Neuron (in vitro differentiated cells): Measurements from ENCODE around the gene EPB41L2.
"Not testable (repeated sequence)": the region's sequence is repeated elsewhere in the genome, so short reads cannot be mapped to it uniquely, and the experiment has no call there.

ENCODE experiments used
- H2AFZ ChIP-seq: one replicate; pipeline ENCODE4 v1.6.1; 2013; ENCODE audit warnings: low read depth, mild to moderate bottlenecking, inconsistent platforms, low read length, moderate library complexity
- H3K27me3 ChIP-seq: one replicate; pipeline ENCODE4 v1.6.1; 2013; ENCODE audit warnings: low read length; ENCODE audit not compliant: insufficient read depth
- H3K36me3 ChIP-seq: one replicate; pipeline ENCODE4 v1.6.1; 2013; ENCODE audit warnings: low read length; ENCODE audit not compliant: insufficient read depth
- H3K4me1 ChIP-seq: one replicate; pipeline ENCODE4 v1.6.1; 2013; ENCODE audit warnings: low read length; ENCODE audit not compliant: insufficient read depth
- H3K4me3 ChIP-seq: 2 replicates; pipeline ENCODE4 v1.5.1; 2013; ENCODE audit warnings: mild to moderate bottlenecking, low read length, moderate library complexity
- H3K9me3 ChIP-seq: one replicate; pipeline ENCODE4 v1.6.1; 2013; ENCODE audit warnings: low read length

The EPB41L2 gene

DNA sequence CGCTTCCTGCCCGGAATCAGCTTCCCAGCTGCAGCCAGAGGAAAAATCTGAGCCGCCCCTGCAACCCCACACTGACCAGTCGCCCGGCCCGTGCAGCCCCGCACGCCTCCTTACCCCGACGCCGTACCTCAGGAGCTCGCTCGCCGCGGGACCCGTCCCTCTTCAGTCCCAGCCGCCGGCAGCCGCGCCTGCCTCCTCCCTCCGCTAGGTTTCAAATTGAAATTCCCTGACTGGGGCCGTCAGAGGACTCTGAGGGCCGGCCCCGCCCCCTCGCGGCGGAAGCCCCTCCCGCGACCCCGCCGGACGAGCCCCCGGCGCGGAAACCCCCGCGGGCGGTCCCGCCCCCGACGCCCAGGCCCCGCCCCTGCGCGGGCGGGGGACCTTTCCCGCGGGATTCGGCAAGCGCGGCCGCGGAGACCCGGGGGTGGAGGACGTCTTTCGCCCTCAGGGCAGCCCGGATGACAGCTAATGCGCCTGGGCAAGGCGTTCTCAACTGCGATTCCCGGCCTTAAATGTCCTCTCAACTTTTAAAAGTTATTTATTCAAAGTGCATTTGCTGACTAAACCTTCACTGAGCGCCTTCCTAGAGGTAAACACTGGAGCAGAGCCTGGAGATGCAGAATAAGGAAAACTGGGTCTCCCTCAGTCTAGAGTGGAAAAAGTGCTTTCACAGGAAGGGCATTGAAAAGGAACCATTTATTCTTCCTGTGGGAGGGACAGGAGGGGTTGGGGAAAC, at the start of gene EPB41L2:
Gene EPB41L2 (minus strand): TSS at position 218 of the 736 bp plus-strand sequence. CDS start 106,760 bp downstream, outside the sequence.
- Histone ChIP-seq H3K27me3 (no peaks in the 10 kb centered on the region), H3K4me3 (peak within 1 kb of the TSS; percentile 98), H3K4me1 (peaks cover 15% of the 10 kb centered on the region), H3K9me3 (no peaks in the 10 kb centered on the region), H2AFZ (peak within 1 kb of the TSS; percentile 95), H3K36me3 (no peaks in the 10 kb centered on the region)

DNA sequence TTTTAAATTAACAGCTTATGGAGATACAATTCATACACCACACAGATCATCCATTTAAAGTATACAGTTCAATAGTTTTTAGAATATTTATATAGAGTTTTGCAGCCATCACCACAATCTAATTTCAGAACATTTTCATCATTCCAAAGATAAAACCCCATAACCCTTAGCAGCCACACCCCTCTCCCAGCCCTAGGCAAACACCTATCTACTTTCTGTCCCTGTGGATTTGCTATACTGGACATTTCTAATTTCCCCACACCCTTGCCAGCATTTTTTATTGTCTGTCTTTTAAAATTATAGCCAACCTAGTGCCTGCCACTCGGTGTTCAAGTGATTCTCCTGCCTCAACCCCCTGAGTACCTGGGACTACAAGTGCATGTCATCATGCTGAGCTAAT, 49.2 kb upstream of the EPB41L2 start:
- Histone ChIP-seq H3K9me3 (no peaks in the 10 kb centered on the region), H2AFZ (no peak overlapping the region), H3K4me1 (no peaks in the 10 kb centered on the region)

DNA sequence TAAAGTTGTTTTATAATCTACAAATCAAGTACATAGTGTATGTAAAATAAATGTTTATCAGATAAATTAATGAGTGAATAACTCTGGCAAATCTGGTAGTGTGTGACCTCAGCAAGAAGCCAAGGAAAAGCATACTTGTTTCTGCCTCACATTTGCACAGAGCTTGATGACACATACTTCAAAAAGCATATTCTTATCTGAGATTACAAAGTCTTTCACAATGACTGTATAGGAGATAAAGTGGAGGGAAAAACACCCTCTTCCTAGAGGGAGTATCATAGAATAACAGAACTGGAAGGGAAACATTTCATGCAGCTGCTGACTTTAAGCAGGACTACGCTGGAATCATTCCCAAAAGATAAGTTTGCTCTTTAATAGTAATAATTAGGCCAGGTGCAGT, 44.1 kb upstream of the EPB41L2 start:
- Histone ChIP-seq H3K36me3 (no peaks in the 10 kb centered on the region), H3K4me3 (no peak overlapping the region), H3K4me1 (no peaks in the 10 kb centered on the region), H3K9me3 (no peaks in the 10 kb centered on the region), H3K27me3 (no peaks in the 10 kb centered on the region), H2AFZ (no peak overlapping the region)

More for the DNA sequence above, 49.2 kb upstream of the EPB41L2 start:
- Histone ChIP-seq H3K36me3 (no peaks in the 10 kb centered on the region), H3K27me3 (no peaks in the 10 kb centered on the region), H3K4me3 (no peak overlapping the region)

DNA sequence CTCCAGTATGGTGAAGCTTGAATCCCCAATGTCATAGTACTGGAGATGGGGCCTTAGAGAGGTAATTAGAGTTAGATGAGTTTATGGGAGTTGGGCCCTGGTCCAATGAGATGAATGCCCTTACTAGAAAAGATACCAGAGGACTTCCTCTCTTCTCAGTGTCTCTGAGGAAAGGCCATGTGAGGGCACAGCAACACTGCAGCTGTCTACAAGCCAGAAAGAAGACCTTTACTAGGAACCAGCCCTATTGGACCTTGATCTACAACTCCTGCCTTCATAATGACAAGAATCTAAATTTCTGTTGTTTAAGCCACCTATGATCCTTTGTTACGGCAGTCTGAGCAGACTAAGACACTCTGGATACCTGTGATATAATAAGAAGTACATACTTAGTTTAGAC, 40.9 kb upstream of the EPB41L2 start:
- no peak overlapping the region for H3K4me3 ChIP-seq
- H3K9me3 ChIP-seq: no peaks in the 10 kb centered on the region
- H3K36me3 ChIP-seq: no peaks in the 10 kb centered on the region
- H3K27me3 ChIP-seq: no peaks in the 10 kb centered on the region
- no peak overlapping the region for H2AFZ ChIP-seq
- H3K4me1 ChIP-seq: no peaks in the 10 kb centered on the region

DNA sequence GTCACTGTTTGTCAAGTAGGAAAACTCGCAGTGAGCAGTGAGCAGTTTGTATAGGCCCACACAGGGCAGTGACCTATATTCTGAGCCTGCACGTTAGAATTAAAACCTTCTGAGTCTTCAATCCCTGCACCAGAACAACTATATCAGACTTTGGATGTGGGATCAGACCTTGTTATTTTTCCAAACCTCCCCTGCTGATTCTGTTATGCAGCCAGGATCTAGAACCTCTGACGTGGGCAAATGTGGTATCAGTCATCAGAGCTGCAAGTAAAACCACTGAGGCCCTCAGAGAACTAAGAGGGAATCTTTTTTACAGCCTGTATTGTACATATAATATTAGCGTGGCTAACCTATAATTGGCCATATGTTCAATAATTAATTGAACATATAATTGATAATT, 40.3 kb upstream of the EPB41L2 start:
- H3K4me3 ChIP-seq: no peak overlapping the region

DNA sequence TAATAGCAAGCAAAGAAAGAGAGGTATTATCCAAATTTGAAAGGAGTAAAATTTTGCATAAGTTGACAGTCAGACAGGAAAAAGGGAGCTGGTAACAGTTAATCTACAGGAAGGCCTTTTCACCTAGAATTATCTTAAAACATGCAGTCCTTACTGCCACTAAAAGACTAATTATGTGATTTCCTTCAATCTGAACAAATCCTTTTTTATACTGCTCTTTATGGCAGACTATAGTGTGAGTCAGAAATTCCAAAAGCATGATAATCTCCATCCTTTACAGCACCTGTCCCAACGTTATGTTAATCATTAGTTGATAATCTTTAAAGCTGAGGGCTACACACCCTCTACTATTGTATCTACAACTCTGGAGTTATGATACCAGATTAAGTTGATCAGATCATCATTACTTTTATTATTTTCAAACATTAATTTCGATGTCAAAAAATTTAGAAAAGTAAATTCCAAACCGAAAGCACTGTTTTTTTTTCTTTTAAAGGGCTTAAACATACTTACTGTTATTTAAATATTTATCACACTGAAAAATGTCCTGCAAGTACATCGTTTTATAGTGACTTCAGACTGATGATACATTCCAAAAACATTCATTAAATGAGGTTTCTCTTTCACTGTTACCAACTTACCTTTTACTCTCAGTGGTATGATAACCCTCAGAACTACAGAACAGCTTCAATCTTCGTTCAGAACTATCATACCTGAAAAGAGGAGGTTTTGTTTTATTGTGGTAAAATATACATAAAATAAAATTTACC, 39.1 kb upstream of the EPB41L2 start:
- Histone ChIP-seq H3K9me3 (no peaks in the 10 kb centered on the region), H2AFZ (no peak overlapping the region), H3K4me3 (no peak overlapping the region), H3K36me3 (no peaks in the 10 kb centered on the region), H3K4me1 (no peaks in the 10 kb centered on the region), H3K27me3 (no peaks in the 10 kb centered on the region)

More for the DNA sequence above, 40.3 kb upstream of the EPB41L2 start:
- Histone ChIP-seq H3K4me1 (no peaks in the 10 kb centered on the region), H3K9me3 (no peaks in the 10 kb centered on the region), H3K36me3 (no peaks in the 10 kb centered on the region), H3K27me3 (no peaks in the 10 kb centered on the region), H2AFZ (no peak overlapping the region)

DNA sequence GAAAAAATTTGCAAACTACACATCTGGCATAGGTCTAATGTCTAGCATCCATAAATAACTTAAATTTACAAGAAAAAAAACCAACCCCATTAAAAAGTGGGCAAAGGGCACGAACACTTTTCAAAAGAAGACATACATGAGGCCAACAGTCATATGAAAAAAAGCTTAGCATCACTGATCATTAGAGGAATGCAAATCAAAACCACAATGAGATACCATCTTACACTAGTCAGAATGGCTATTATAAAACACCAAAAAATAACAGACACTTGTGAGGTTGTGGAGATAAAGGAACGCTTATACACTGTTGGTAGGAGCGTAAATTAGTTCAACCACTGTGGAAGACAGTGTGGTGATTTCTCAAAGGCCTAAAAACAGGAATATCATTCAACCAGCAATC, 33.7 kb upstream of the EPB41L2 start:
- Histone ChIP-seq H3K9me3 (no peaks in the 10 kb centered on the region), H3K4me3 (no peak overlapping the region), H3K36me3 (no peaks in the 10 kb centered on the region), H3K27me3 (no peaks in the 10 kb centered on the region), H2AFZ (no peak overlapping the region), H3K4me1 (no peaks in the 10 kb centered on the region)

DNA sequence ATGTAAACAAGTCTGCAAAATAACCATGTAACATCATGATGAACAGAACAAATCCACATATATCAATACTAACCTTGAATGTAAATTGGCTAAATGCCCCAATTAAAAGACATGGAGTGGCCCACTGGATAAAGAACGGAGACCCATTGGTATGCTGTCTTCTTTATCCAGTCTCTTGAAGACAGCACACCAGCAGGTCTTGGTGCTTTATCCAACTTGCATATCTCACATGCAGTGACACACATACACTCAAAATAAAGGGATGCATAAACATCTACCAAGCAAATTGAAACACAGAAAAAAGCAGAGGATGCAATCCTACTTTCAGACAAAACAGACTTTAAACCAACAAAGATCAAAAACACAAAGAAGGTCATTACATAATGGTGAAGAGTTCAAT, 30.3 kb upstream of the EPB41L2 start:
- Histone ChIP-seq H3K27me3 (no peaks in the 10 kb centered on the region), H3K9me3 (no peaks in the 10 kb centered on the region), H3K4me1 (no peaks in the 10 kb centered on the region), H3K4me3 (no peak overlapping the region), H2AFZ (no peak overlapping the region), H3K36me3 (no peaks in the 10 kb centered on the region)

DNA sequence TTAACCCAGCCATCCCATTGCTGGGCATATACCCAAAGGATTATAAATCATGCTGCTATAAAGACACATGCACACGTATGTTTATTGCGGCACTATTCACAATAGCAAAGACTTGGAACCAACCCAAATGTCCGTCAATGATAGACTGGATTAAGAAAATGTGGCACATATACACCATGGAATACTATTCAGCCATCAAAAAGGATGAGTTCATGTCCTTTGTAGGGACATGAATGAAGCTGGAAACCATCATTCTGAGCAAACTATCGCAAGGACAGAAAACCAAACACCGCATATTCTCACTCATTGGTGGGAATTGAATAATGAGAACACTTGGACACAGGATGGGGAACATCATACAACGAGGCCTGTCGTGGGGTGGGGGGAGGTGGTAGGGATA, 28.9 kb upstream of the EPB41L2 start:
- H3K36me3 ChIP-seq, H3K27me3 ChIP-seq, H2AFZ ChIP-seq, H3K4me3 ChIP-seq, H3K4me1 ChIP-seq, H3K9me3 ChIP-seq: not testable (repeated sequence)

DNA sequence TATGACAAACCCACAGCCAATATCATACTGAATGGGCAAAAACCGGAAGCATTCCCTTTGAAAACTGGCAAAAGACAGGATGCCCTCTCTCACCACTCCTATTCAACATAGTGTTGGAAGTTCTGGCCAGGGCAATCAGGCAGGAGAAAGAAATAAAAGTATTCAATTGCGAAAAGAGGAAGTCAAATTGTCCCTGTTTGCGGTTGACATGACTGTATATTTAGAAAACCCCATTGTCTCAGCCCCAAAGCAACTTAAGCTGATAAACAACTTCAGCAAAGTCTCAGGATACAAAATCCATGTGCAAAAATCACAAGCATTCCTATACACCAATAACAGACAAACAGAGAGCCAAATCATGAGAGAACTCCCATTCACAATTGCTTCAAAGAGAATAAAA, 27.3 kb upstream of the EPB41L2 start:
- H3K9me3 ChIP-seq, H3K4me1 ChIP-seq: not testable (repeated sequence)

DNA sequence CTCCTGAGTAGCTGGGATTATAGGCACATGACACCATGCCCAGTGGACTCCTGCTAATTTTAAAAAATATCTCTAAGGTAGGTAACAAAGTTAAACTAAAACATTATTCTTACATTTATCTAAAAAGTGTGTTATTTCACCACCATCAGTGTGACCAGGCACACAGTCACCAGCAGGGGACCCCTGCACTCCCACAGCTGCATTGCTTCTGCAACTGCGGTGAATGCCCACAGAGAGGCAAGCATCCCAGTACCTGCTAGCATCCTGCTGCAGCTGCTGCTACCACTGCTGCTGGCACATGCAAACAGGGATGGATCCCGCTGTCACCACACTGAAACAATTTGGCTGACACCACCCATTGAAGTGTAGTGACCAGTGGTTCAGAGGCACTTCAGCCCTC, 21.9 kb upstream of the EPB41L2 start:
- H3K27me3 ChIP-seq: no peaks in the 10 kb centered on the region
- H3K9me3 ChIP-seq: peaks cover 2% of the 10 kb centered on the region
- no peak overlapping the region for H2AFZ ChIP-seq
- H3K36me3 ChIP-seq: no peaks in the 10 kb centered on the region
- peaks cover 4% of the 10 kb centered on the region for H3K4me1 ChIP-seq
- H3K4me3 ChIP-seq: no peak overlapping the region

More for the DNA sequence above, 27.3 kb upstream of the EPB41L2 start:
- H2AFZ ChIP-seq, H3K27me3 ChIP-seq, H3K36me3 ChIP-seq, H3K4me3 ChIP-seq: not testable (repeated sequence)

DNA sequence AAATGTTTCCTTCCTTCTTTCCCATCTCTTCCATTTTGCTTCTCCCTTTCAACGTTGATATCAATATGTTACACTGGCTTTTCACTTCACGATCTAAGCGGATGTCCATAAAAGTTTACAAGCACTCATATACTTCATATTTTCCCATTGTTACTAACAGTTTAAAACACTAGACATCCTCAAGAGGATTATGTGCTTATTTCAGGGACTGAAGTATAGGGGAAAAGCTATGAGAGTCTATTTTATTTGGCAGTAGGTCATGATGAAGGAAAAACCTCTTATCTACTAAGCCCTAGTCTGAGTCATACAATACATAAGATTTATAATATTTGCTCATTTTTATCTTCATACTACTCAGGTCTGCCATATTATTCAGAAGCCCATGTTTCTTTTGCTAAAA, 20.6 kb upstream of the EPB41L2 start:
- H3K9me3 ChIP-seq: peaks cover 2% of the 10 kb centered on the region

DNA sequence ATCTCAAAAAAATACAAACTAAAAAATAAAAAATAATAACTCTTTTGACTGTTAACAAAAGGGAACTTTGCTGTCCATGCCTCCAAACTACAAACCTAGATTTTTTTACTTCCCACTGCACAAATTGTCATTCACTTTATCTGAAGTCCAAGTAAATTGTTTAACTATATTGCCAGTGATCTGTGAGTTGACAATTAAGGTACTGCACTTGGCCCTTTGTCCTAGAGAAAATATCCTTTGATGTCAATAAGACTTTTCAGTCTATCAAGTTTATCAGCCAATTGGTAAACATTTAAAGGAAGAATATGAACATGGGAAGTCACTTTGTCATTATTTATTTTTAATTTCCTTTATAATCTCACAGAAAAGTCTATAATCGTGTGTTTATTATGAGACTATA, 19.3 kb upstream of the EPB41L2 start:
- Histone ChIP-seq H3K27me3 (no peaks in the 10 kb centered on the region), H3K4me3 (no peak overlapping the region), H3K9me3 (peaks cover 2% of the 10 kb centered on the region), H3K4me1 (peaks cover 4% of the 10 kb centered on the region), H2AFZ (no peak overlapping the region), H3K36me3 (no peaks in the 10 kb centered on the region)

More for the DNA sequence above, 20.6 kb upstream of the EPB41L2 start:
- Histone ChIP-seq H3K4me1 (peaks cover 4% of the 10 kb centered on the region), H2AFZ (peak overlapping the region; percentile 57), H3K4me3 (no peak overlapping the region), H3K36me3 (no peaks in the 10 kb centered on the region), H3K27me3 (no peaks in the 10 kb centered on the region)
